Inflammatory macrophage (primary cell): ENCODE results near the gene RPTN.
"Not testable (repeated sequence)": the region's sequence is repeated elsewhere in the genome, so short reads cannot be mapped to it uniquely, and the experiment has no call there.

Experiments
- DNase-seq, 2 donors: peaks; one replicate each; pipeline ENCODE4 v3.0.0-alpha.2; 2020 to 2022

The RPTN gene

GRCh38 chr1:152165286-152166077, 6.5 kb upstream of the RPTN start:
- DNase-seq: peak; percentile 58 to 60

GRCh38 chr1:152164517-152165136, 5.6 kb upstream of the RPTN start:
- peak; percentile 44 to 51 for DNase-seq

- peak; percentile 80 to 86 for DNase-seq
Observed at GRCh38 chr1:152162792-152163463, 3.9 kb upstream of the RPTN start.

GRCh38 chr1:152160576-152160975, 1.5 kb upstream of the RPTN start:
- peak; percentile 84 to 93 for DNase-seq

- DNase-seq: no peak
Observed at GRCh38 chr1:152153996-152154395, 5.0 kb downstream of the RPTN start.

GRCh38 chr1:152151646-152152045, 7.4 kb downstream of the RPTN start:
- DNase-seq: no peak

- DNase-seq: peak; percentile 37
Observed at GRCh38 chr1:152148981-152149380, 10.0 kb downstream of the RPTN start.

GRCh38 chr1:152148051-152148450, 11.0 kb downstream of the RPTN start:
- DNase-seq: no peak

- DNase-seq: peak; percentile 20 to 46
Observed at GRCh38 chr1:152145769-152146168, 13.3 kb downstream of the RPTN start.

- not testable (repeated sequence) for DNase-seq
Observed at GRCh38 chr1:152144674-152145183, 14.3 kb downstream of the RPTN start.

GRCh38 chr1:152143150-152143887, 15.7 kb downstream of the RPTN start:
- DNase-seq: no peak

GRCh38 chr1:152141971-152142584, 16.9 kb downstream of the RPTN start:
- DNase-seq: peak; percentile 79 to 81

GRCh38 chr1:152137215-152137614, 21.8 kb downstream of the RPTN start:
- no peak for DNase-seq

GRCh38 chr1:152130186-152130585, 28.8 kb downstream of the RPTN start:
- no peak for DNase-seq

GRCh38 chr1:152127673-152128072, 31.4 kb downstream of the RPTN start:
- no peak for DNase-seq

- no peak for DNase-seq
Observed at GRCh38 chr1:152125834-152126443, 33.1 kb downstream of the RPTN start.

GRCh38 chr1:152118915-152119314, 40.1 kb downstream of the RPTN start:
- peak; percentile 40 to 44 for DNase-seq

GRCh38 chr1:152115344-152115743, 43.7 kb downstream of the RPTN start, which contains the start of gene TCHH:
TCHH (minus strand) TSS chr1:152115444; CDS start chr1:152114080, 1,364 bp downstream.
- DNase-seq: no peak

- no peak for DNase-seq
Observed at GRCh38 chr1:152112885-152113432, 46.1 kb downstream of the RPTN start.

GRCh38 chr1:152112101-152112884, 46.7 kb downstream of the RPTN start:
- peak; percentile 33 to 47 for DNase-seq
